GM12872 (cell line): Measurements from ENCODE around the gene GOLGA7B.

Source experiments
- CTCF ChIP-seq: IDR thresholded peaks from 3 replicates; pipeline ENCODE4 v1.5.1; 2011; ENCODE audit warnings: low read depth, mild to moderate bottlenecking, low read length, moderate library complexity; ENCODE audit not compliant: insufficient read depth

GOLGA7B gene

GRCh38 chr10:97901381-97901780, 51.7 kb downstream of the GOLGA7B start:
- TF ChIP-seq CTCF, result no peak

- no peak for TF ChIP-seq CTCF
Observed at GRCh38 chr10:97903128-97904017, 53.7 kb downstream of the GOLGA7B start.

- no peak for TF ChIP-seq CTCF
Observed at GRCh38 chr10:97904018-97904381, 54.4 kb downstream of the GOLGA7B start.

GRCh38 chr10:97904576-97904975, 54.9 kb downstream of the GOLGA7B start:
- TF ChIP-seq CTCF, result no peak

- no peak for TF ChIP-seq CTCF
Observed at GRCh38 chr10:97905276-97905675, 55.6 kb downstream of the GOLGA7B start.

GRCh38 chr10:97907211-97907610, 57.6 kb downstream of the GOLGA7B start:
- no peak for TF ChIP-seq CTCF

GRCh38 chr10:97907830-97908229, 58.2 kb downstream of the GOLGA7B start:
- no peak for TF ChIP-seq CTCF
